OCI-M1 (cell line): ENCODE measurements around the gene MRS2.
"Not testable (repeated sequence)": the region's sequence is repeated elsewhere in the genome, so short reads cannot be mapped to it uniquely, and the experiment has no call there.

Source experiments
- DNase-seq: peaks from one replicate; lab custom pipeline; 2025; lab: John Stamatoyannopoulos, UW

MRS2 gene

DNA sequence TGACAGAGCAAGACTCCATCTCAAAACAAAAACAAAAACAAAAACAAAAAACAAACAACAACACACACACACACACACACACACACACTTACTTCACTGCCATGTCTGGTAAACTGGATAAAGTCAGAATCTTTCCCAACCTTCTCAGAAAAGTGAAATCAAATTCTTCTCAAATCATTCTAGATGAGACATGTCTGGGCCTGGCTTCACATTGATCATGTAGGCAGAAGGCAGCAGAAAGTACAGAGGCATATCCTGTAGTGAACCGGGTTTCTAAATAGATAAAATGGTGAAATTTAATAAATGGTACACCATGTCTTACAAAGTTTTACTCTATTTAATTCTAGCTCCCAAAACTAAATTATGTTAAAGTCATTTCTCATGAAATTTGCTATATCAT is 14.9 kb upstream of the MRS2 start:
- no peak for DNase-seq

DNA sequence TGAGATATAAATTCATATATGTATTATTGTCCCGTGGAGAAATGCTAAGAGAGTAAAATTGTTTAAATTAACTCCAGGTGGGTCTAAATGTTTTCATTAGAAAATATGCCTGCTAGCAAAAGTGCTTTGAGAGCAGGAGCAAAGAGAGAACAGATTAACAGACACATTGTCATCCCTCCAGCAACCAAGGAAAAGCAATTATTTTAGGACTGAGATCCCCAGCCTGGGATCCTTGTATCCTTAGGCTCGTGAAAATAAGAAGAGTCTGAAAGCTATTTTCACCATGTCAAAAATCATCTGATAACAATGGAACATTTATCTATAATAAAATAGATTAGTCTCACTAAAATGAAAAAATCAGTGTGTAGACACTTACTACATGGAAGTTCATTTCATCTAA is 11.5 kb upstream of the MRS2 start:
- DNase-seq = no peak

DNA sequence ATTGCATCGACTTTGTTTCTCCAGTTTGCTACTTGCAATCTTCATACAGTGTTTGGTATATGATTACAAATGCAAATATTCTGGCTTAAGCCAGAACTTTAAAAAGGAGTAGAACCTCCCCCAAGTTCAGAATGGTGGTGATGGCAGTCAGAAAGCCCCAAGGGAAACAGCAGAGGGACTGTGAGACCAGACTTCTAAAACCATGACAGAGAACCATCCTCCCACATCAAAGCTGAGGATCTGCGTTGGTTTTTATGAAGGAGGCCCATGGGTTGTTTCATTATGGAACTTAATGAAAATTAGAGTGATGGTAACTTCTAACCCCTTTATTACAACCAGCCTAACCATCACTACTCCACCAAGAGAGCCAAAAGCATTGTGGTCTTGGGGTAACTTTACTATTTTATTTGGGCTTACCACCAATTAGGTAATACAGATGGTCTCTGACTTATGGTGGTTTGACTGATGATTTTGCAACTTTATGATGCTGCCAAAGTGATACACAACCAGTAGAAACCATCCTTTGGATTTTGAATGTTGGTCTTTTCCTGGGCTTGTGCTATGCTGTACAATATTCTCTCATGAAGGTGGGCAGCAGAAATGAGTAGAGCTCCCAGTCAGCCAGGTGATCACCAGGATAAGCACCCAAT is 10.9 kb upstream of the MRS2 start:
- DNase-seq = no peak

DNA sequence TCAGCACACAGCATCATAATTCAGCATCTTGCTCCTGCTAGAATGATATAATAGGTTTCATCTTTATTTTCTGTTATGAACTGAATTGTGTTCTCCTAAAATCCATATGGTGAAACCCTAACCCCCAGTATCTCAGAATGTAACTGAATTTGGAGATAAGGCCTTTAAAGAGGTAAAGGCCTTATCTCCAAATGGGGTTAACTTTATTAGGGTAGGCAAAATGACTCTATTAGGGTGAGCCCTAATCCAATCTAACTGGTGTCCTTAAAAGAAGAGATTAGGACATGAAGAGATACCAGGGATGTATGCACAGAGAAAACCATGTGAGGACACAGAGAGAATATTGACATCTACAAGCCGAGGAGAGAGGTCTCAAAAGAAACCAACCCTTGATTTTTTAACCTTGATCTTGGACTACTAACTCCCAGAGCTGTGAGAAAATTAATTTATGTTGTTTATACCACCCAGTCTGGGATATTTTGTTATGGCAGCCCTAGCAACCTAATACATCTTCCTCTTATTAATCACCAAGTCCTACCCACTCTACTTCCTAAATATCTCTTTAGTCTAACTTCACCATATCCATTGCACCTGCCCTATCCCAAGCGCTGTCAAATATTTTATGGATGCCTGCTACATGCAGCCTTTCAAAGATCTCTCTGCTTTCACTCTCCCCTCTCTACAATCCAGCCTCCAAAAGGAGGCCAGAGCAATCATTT is 8.5 kb upstream of the MRS2 start:
- no peak for DNase-seq

DNA sequence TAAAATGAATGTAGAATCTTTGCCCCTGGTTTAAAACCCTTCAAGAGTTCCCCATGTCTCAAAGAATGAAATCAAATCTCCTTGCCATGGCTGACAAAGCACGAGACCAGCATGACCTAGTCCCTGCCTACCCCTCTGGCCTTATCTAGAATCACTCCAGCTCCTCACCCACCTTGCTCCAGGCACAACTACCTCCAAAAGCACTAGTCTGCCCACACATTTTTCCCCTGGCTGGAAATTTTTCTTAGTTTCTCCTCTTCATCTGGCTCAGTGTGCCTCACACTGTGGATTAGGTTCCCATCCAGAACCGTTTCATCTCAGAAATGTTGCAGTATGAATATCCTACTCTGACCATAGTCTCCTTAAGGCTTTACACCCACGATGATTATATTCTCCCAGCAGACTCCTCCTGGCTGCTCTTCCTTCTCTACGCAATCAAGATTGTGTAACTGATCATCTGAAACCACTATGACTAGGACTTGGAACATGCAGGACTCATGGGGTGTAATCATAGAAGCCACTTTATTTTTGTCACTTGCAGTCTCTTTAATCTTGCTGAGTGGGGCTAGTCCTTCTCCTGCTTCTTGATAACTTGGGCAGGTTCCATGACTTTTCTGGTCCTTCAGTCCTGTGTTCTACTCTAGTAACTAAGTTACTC is 7.8 kb upstream of the MRS2 start:
- peak; percentile 40 for DNase-seq

DNA sequence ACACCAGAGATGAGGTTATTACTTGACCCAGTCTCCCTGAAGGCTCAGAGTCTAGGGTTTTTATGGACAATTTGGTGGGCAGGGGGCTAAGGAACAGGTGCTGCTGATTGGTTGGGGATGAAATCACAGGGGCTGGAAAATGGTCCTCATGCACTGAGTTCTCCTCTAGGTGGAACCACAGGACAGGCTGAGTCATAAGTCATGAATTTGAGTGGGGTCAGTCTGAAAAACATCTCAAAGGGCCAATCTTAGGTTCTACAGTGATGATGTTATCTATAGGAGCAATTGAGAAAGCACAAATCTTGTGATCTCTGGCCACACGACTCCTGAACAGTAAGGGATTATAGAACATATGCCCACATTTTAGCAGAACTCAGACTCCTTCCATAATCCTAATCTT is 5.9 kb upstream of the MRS2 start:
- peak; percentile 16 for DNase-seq

DNA sequence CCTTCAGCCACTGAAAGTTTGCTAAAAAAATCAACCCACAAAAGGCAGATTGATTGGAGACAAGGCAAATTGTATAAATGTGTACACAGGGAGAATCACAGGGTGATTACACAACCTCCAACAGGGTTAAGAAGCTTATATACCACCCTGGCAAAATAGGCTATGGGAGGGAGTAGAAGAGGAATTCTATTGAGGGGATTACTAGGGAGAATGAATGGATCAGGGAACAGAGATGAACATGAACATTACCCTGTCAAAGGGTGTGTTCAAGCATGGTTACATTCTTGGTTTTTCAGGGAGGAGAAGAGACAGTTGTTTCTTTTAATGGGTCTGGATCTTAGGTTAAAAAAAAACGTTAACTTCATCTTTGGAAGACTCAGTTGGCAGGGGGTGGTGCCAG is 5.1 kb upstream of the MRS2 start:
- DNase-seq = peak; percentile 14

DNA sequence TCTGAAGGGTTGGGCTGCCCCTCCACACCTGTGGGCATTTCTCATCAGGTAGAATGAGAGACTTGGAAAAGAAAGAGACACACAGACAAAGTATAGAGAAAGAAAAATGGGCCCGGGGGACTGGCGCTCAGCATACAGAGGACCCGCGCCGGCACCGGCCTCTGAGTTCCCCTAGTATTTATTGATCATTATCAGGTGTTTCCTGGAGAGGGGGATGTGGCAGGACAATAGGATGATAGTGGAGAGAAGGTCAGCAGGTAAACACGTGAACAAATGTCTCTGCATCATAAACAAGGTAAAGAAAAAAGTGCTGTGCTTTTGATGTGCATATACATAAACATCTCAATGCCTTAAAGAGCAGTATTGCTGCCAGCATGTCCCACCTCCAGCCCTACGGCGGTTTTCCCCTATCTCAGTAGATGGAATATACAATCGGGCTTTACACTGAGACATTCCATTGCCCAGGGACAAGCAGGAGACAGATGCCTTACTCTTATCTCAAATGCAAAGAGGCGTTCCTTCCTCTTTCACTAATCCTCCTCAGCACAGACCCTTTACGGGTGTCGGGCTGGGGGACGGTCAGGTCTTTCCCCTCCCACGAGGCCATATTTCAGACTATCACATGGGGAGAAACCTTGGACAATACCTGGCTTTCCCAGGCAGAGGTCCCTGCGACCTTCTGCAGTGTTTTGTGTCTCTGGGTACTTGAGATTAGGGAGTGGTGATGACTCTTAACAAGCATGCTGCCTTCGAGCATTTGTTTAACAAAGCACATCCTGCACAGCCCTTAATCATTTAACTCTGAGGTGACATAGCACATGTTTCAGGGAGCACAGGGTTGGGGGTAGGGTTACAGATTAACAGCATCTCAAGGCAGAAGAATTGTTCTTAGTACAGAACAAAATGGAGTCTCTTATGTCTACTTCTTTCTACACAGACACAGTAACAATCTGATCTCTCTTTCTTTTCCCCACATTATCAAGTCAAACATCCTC is 2.4 kb upstream of the MRS2 start:
- DNase-seq = peak; percentile 56

DNA sequence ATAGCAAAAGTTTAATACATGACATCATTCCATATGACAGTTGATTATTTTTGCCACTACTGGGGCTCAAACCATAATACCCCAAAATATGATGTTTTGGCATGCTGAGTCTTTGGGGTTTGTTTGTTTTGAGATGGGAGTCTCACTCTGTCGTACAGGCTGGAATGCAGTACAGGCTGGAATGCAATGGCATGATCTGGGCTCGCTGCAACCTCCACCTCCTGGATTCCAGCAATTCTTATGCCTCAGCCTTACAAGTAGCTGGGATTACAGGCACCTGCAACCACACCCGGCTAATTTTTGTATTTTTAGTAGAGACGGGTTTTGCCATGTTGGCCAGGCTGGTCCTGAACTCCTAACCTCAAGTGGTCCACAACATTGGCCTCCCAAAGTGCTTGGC is 1.3 kb upstream of the MRS2 start:
- no peak for DNase-seq

DNA sequence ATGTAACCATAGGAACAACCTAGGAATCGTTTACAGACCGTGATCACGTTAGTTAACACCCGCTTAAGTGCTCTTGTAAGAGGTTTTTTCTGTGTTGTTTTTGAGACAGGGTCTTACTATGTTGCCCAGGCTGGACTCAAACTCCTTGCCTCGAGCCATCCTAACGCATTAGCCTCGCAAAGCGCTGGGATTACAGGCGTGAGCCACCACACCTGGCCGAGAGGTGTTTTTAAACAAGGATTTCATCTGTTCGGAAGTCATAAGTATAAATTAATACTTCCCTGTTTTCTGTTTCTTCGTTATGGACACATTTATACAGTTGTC is 727 bp downstream of the MRS2 start:
- DNase-seq = no peak

DNA sequence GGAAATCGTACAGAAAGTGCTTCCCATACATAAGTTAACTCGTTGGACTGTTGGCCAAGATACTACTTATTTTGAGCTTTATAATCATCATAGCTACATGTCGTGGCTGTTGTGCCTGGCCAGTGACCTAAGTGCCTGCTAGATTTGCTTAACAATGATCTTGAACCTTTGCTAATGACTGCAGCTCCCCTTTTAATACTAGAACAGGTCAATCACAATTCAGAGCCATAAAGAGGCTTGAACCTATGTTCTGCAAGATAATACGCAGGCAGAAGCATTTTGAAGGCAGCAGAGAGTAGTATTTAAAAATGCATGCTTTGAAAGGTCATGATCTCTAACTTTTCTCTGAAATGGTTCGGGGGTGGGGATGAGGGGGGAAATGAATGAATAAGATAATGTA is 2.5 kb downstream of the MRS2 start:
- DNase-seq = no peak

DNA sequence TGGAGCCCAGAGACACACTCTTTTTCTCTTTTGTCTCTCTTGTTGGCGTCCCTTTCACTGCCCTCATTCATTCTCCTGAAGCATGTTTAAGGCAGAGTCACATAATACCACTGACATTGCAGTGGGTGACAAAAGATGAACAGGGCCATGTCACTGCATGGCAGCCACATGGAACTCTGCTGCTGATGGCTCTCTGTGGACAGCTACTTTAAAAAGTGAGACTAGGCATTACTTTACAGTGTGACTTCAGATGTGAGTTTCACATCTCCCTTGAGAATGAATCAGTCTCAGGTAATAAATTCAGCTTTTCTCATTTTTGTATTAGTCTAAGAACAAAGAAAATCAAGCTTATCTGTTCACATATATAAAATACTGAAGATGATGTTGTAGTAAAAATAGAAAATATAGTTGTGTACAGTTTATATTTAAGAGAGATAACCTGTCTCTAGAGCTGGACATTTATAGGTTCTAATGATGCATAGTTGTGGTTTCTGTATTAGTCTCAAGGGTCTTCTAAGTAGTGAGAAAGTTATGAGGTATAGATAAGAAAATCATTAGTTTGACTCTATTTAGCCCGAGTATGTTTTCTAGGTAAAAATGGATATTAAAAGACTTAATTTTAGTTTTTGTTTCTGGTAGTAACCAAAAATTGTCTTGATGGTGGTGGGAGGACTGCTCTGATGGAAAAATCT is 6.1 kb downstream of the MRS2 start:
- no peak for DNase-seq

DNA sequence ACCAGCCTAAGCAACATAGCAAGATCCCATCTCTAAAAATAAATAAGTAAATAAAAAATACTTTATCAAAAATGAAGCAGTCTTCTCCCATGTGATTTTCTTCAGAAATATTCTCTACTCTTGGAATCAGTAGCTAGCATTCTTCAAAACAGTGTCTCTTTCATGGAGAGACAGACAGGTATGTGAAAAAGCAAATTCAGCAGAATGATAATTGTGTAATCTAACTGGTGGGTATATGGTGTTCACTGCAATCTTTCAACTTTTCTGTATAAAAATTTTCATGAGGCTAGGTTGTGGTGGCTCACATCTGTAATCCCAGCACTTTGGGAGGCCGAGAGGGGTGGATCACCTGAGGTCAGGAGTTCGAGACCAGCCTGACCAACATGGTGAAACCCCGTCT is 7.9 kb downstream of the MRS2 start:
- DNase-seq = no peak

DNA sequence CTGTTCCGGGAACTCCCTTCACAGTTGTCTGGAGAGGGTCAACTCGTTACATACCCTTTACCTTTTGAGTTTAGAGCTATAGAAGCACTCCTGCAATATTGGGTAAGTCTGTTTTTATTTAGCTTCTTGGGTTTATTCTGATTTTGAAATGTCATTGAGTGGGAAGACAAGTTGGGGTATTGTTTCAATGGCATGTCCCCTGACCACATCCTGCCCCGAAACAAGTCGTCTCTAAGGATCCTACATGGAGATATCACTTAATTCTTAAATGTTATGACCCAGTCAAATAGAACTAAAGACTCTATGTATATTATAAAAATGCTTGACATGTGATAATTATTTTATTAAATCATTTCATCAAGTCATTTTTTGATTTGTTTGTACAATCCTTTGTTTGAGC is 9.6 kb downstream of the MRS2 start:
- DNase-seq = no peak

DNA sequence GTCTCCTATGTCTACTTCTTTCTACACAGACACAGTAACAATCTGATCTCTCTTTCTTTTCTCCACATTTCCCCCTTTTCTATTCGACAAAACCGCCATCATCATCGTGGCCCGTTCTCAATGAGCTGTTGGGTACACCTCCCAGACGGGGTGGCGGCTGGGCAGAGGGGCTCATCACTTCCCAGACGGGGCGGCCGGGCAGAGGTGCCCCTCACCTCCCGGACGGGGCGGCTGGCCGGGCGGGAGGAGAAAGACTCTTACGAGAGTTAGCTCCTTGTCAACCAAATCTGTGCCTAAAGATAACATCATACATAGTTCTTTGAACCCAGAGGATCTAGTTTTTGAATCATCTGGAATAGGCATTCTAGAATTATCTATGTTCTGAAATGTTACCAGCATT is 11.8 kb downstream of the MRS2 start:
- not testable (repeated sequence) for DNase-seq

DNA sequence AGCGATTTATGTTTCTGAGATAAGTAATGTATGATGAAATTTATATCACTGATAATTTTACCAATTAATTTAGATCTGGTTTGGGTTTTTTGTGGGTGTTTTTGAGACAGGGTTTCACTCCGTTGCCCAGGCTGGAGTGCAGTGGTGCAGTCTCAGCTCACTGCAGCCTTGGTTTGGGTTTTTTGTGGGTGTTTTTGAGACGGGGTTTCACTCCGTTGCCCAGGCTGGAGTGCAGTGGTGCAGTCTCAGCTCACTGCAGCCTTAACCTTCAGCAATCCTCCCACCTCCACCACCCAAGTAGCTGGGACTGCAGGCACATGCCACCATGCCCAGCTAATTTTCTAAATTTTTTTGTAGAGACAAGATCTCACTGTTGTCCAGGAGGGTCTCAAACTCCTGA is 13.0 kb downstream of the MRS2 start:
- DNase-seq = no peak

DNA sequence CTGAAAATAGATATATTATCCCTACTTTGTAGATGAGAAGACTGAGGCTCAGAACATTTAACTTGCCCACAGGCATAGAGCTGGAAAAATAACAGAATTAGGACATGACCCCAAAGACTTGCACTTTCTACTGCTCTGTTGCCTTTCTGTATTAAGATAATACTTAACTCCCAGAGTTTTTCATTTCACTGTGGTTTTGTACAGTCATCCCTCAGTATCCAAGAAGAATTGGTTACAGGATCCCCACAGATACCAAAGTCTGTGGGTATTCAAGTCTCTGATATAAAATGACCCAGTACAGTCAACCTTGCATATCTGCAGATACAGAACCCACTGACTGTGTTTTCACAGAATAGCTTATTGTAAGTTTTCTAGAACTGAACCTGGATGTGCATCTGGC is 16.8 kb downstream of the MRS2 start:
- no peak for DNase-seq

DNA sequence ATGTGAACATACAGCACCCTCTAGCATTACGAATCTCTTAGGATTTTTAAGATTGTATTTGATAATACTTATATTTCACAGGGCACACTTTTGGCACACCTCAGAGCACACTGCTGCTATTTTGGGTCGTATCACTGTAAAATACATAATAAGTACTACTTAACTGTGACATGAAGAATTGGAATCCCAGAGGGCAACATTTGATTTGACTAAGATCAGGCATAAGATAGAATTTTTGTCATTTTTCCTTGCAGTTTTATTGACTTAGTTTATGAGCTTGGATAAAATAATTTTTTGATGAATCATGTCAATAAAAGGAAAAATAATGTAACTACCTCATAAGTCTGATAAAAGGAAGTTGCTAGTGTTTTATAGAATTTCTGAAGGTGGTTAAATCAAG is 22.4 kb downstream of the MRS2 start:
- DNase-seq = no peak

DNA sequence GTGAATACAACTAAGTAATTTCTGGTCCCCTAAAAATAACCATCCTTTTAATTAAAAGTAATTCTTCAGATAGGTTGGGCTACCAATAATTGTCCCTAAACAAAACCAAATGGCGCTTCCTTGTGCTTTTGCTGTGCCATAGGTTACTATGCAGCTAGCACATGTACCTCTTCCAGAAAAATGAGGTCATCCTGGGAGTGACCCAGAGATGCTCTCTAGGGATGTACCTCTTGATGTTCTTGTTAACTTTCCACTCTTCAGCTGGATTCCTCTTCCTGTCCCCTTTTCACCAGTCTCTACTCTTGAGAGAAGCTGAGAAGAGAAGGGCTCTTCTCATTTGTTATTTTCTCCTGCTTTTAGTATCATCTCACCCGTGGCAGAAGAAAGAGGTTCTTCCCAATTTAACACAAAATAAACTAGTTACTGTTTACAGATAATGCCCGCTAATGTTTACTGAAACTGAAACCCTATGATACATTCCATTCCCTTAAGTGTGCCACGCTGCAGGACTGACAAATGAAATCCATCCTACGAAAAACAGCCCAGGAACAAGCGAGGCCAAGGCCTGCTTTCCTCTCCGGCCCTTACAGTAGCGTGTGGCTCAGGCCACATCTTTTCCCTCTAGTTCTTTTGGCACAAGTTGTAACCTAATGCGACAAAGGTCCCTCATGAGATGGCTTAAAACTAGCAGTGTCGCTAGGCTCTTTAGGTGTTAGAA is 24.2 kb downstream of the MRS2 start:
- no peak for DNase-seq

DNA sequence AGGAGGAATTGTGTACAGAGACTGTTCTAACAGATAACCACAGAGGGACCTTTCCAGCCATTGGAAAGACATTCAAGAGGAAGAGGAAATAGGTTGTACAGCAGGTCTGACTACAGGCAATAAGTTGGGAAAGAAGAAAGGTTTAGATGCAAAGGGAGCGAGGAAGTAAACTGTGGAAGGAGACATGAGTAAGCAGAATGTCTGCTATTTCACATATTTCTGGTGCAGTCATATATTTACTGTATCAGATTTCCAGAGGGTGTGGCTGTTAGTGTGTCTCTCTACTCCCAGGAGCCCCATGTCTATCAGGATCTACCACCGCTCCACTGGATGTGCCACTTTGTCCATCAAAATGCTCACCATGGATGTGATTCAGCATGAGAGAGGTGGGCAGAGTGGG is 25.9 kb downstream of the MRS2 start:
- DNase-seq = no peak

DNA sequence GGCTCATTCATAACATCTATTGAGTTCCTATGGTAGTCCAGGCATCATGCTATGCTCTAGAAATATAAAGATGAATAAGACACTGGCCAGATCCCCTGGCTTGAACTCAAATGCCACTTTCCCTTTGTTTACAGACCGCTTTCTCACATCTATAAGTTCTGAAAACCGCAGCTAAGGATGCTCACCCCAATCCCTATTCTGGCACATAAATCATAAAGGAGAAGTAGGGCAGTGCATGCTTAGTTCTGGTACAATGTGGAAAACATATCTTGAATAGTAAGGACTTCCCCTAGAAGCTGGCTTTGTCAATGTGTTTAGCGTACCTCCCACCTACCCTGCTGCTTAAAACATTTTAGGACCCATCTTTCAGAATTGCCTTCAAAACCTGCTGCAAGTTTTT is 26.4 kb downstream of the MRS2 start:
- DNase-seq = no peak
